Left renal pelvis (tissue), 4 donors: ENCODE data around the gene MRPL38. TPM values are rescaled to one million over a fixed set of nuclear protein-coding genes. Genes with fewer than 3 reads are reported as not detected.

Source experiments
- DNase-seq, 4 donors: peaks; one replicate each; pipeline ENCODE4 v3.0.0-alpha.2; 2013; ENCODE audit warnings: low read depth in 4 of 4, low spot score in 3 of 4
- polyA plus RNA-seq, 4 donors: library from polyadenylated mRNA; unstranded; fragments of 120-200 nt; gene quantifications; one replicate each; pipeline ENCODE4 v1.2.1, GENCODE V29; 2013; ENCODE audit not compliant: insufficient read length in 4 of 4

Gene MRPL38
- polyA plus RNA-seq, 4 donors = 61.8 to 122 (median 76.3) TPM

GRCh38 chr17:75920045-75920560 is 15.4 kb upstream of the MRPL38 start:
- no peak for DNase-seq

GRCh38 chr17:75919611-75920010 is 14.9 kb upstream of the MRPL38 start:
- DNase-seq = no peak

- DNase-seq = no peak
Measured at GRCh38 chr17:75917917-75918445, 13.3 kb upstream of the MRPL38 start.

- no peak for DNase-seq
Measured at GRCh38 chr17:75917141-75917916, 12.6 kb upstream of the MRPL38 start.

- no peak for DNase-seq
Measured at GRCh38 chr17:75915268-75915667, 10.6 kb upstream of the MRPL38 start.

- no peak for DNase-seq
Measured at GRCh38 chr17:75914643-75915267, 10.1 kb upstream of the MRPL38 start.

GRCh38 chr17:75913537-75914210 is 9.0 kb upstream of the MRPL38 start:
- no peak for DNase-seq

- DNase-seq = no peak
Measured at GRCh38 chr17:75910699-75911098, 6.0 kb upstream of the MRPL38 start.

GRCh38 chr17:75909812-75910274 is 5.2 kb upstream of the MRPL38 start:
- no peak for DNase-seq

- DNase-seq = no peak
Measured at GRCh38 chr17:75909051-75909811, 4.5 kb upstream of the MRPL38 start.

- no peak for DNase-seq
Measured at GRCh38 chr17:75908201-75908600, 3.5 kb upstream of the MRPL38 start.

GRCh38 chr17:75906143-75906884 is 1.6 kb upstream of the MRPL38 start:
- no peak for DNase-seq

GRCh38 chr17:75902406-75902805 is 2.3 kb downstream of the MRPL38 start:
- DNase-seq = no peak

GRCh38 chr17:75901727-75902126 is 3.0 kb downstream of the MRPL38 start:
- no peak for DNase-seq

GRCh38 chr17:75900691-75901533 is 3.8 kb downstream of the MRPL38 start:
- DNase-seq = no peak

GRCh38 chr17:75899767-75900468 is 4.8 kb downstream of the MRPL38 start:
- no peak for DNase-seq

- no peak for DNase-seq
Measured at GRCh38 chr17:75899353-75899752, 5.3 kb downstream of the MRPL38 start.

- no peak for DNase-seq
Measured at GRCh38 chr17:75898791-75899190, 5.9 kb downstream of the MRPL38 start.
